ENCODE measurements around the gene DUSP5.

- TF ChIP-seq, protein P1, sequence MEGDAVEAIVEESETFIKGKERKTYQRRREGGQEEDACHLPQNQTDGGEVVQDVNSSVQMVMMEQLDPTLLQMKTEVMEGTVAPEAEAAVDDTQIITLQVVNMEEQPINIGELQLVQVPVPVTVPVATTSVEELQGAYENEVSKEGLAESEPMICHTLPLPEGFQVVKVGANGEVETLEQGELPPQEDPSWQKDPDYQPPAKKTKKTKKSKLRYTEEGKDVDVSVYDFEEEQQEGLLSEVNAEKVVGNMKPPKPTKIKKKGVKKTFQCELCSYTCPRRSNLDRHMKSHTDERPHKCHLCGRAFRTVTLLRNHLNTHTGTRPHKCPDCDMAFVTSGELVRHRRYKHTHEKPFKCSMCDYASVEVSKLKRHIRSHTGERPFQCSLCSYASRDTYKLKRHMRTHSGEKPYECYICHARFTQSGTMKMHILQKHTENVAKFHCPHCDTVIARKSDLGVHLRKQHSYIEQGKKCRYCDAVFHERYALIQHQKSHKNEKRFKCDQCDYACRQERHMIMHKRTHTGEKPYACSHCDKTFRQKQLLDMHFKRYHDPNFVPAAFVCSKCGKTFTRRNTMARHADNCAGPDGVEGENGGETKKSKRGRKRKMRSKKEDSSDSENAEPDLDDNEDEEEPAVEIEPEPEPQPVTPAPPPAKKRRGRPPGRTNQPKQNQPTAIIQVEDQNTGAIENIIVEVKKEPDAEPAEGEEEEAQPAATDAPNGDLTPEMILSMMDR (IDR thresholded peaks at IDR 0.05), result no peak
- no peak for TF ChIP-seq ZFX (IDR thresholded peaks at IDR 0.05; ENCODE audit: borderline replicate concordance)
Measured at GRCh38 chr10:110534571-110534970, 36.9 kb downstream of the DUSP5 start.

Measured in 22Rv1 (cell line).